Kidney (tissue), 14 donors: ENCODE measurements around the gene CERS1. TPM values are rescaled to one million over a fixed set of nuclear protein-coding genes. Genes with fewer than 3 reads are reported as not detected.

ENCODE experiments used
- DNase-seq, 5 donors: peaks; one replicate each; pipeline ENCODE4 v3.0.0-alpha.2; 2013 to 2020
- FAIRE-seq: peaks from 2 replicates; lab custom pipeline; 2012; peaks lifted over from hg19 to GRCh38; lab: Jason Lieb, UNC
- H3K27ac ChIP-seq, 2 donors: one replicate each; pipeline ENCODE4 v1.7.0; 2013; ENCODE audit warnings: low read depth in 2 of 2, low read length in 2 of 2, inconsistent platforms in 1 of 2
- H3K27me3 ChIP-seq: one replicate; pipeline ENCODE4 v1.7.1; 2013; ENCODE audit warnings: low read length, inconsistent platforms; ENCODE audit not compliant: control insufficient read depth, insufficient read depth
- H3K36me3 ChIP-seq, 3 donors: one replicate each; pipeline versions ENCODE4 v1.7.0 to v1.7.1; 2013; ENCODE audit warnings: low read length in 3 of 3, control low read depth in 1 of 3, inconsistent platforms in 1 of 3; ENCODE audit not compliant: insufficient read depth in 3 of 3, control insufficient read depth in 2 of 3
- H3K4me1 ChIP-seq, 3 donors: one replicate each; pipeline versions ENCODE4 v1.7.0 to v1.7.1; 2013; ENCODE audit warnings: low read length in 3 of 3, inconsistent platforms in 1 of 3, low read depth in 1 of 3; ENCODE audit not compliant: control insufficient read depth in 2 of 3, insufficient read depth in 2 of 3
- H3K4me3 ChIP-seq, 3 donors: one replicate each; pipeline versions ENCODE4 v1.7.0 to v1.8.1; 2013; ENCODE audit warnings: low read length in 3 of 3, control low read depth in 1 of 3, inconsistent platforms in 1 of 3
- H3K9ac ChIP-seq, 3 donors: one replicate each; pipeline versions ENCODE4 v1.7.0 to v1.7.1; 2013; ENCODE audit warnings: low read length in 3 of 3, control low read depth in 1 of 3, inconsistent platforms in 1 of 3
- H3K9me3 ChIP-seq, 3 donors: one replicate each; pipeline versions ENCODE4 v1.7.0 to v1.7.1; 2013; ENCODE audit warnings: low read length in 3 of 3, control low read depth in 1 of 3, inconsistent platforms in 1 of 3; ENCODE audit not compliant: control insufficient read depth in 2 of 3, insufficient read depth in 1 of 3
- intact Hi-C: fragments of 100-400 bp; cut with DNase I; formaldehyde crosslinking; loops from one replicate; pipeline ENCODE4 v1.11.1; 2022
- polyA plus RNA-seq: library from polyadenylated mRNA; stranded (reverse); fragments of 350-450 nt; fragmentation: Illumina TruSeq; extraction: RNeasy Lipid Tissue Mini Kit (QIAGEN cat#74804); gene quantifications from one replicate; pipeline ENCODE4 v1.2.3, GENCODE V29; 2014; ENCODE audit warnings: low read depth, low replicate concordance; ENCODE audit not compliant: insufficient read depth
- total RNA-seq: library from RNA; stranded (reverse); fragmentation: NEBNext Ultra II Directional; extraction: Animal tissue kit (Norgen Biotek cat#: 25700); gene quantifications from one replicate; pipeline ENCODE4 v1.2.1, GENCODE V29; 2021
- TF ChIP-seq, protein P1 (sequence below): IDR thresholded peaks from 3 replicates; pipeline ENCODE4 v1.5.1; 2012; ENCODE audit warnings: mild to moderate bottlenecking, moderate library complexity, borderline replicate concordance; ENCODE audit not compliant: insufficient read depth; ENCODE audit errors: extremely low read depth
- donor health status: control.
- donor health status: control.
- donor health status: control.
- donor health status: control.
- donor health status: control.
- donor health status: DM: yes; HTN: yes; CAD: no.
- donor health status: Normal renal cell carcinoma (clear cell type).

The CERS1 gene
- total and polyA plus RNA-seq, 2 donors from 2014 or later, result 0.50 TPM; not detected in 1

DNA sequence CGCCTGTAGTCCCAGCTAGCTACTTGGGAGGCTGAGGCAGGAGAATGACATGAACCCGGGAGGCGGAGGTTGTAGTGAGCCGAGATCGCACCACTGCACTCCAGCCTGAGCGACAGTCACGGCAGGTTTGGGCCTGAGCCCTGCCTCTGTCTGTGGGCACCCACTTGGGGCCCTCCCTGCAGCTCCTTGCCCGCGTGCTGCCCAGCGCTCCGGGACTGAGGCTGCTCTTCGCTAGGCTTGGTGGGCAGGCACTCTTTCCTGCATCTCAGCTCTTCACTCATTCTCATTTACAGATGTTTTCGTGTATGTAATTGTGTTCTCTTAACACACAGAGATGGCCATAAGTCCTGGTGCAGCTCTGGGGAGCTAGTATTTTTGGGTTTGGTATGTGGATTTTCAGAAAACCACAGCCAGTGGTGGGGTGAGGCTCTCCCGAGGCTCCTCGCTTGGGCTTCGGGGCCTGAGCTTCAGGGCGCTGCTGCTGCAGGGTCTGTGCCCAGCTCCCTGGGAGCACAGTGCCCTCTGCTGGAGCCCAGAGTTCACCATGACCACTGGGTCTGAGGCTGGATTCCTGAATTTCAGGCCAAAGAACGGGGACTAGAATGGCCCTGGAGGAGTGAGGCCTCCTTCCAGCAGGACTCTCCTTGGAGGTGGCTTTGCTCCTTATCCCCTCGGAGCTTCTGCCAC, 49.0 kb downstream of the CERS1 start:
- H3K9ac ChIP-seq, result peak overlapping the region in 1 of 3 donors; percentile 9
- H3K4me3 ChIP-seq, result no peak overlapping the region
- intact Hi-C loops, result loop anchor here (10.0 kb wide), 1 partner anchor 252 kb away; no protein-coding TSS in a partner anchor
- H3K4me1 ChIP-seq, result peaks cover 0 to 49% (median 37%) of the 10 kb centered on the region in 3 donors
- H3K9me3 ChIP-seq, result no peaks in the 10 kb centered on the region
- peaks cover 0 to 24% (median 8%) of the 10 kb centered on the region in 3 donors for H3K36me3 ChIP-seq
- peak overlapping the region in 1 of 2 donors; percentile 51 for H3K27ac ChIP-seq
- FAIRE-seq, result no peak
- TF ChIP-seq, protein P1, sequence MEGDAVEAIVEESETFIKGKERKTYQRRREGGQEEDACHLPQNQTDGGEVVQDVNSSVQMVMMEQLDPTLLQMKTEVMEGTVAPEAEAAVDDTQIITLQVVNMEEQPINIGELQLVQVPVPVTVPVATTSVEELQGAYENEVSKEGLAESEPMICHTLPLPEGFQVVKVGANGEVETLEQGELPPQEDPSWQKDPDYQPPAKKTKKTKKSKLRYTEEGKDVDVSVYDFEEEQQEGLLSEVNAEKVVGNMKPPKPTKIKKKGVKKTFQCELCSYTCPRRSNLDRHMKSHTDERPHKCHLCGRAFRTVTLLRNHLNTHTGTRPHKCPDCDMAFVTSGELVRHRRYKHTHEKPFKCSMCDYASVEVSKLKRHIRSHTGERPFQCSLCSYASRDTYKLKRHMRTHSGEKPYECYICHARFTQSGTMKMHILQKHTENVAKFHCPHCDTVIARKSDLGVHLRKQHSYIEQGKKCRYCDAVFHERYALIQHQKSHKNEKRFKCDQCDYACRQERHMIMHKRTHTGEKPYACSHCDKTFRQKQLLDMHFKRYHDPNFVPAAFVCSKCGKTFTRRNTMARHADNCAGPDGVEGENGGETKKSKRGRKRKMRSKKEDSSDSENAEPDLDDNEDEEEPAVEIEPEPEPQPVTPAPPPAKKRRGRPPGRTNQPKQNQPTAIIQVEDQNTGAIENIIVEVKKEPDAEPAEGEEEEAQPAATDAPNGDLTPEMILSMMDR, result peak; percentile 84
- H3K27me3 ChIP-seq, result no peaks in the 10 kb centered on the region
- DNase-seq, result peak; percentile 79 to 91 (median 84)

DNA sequence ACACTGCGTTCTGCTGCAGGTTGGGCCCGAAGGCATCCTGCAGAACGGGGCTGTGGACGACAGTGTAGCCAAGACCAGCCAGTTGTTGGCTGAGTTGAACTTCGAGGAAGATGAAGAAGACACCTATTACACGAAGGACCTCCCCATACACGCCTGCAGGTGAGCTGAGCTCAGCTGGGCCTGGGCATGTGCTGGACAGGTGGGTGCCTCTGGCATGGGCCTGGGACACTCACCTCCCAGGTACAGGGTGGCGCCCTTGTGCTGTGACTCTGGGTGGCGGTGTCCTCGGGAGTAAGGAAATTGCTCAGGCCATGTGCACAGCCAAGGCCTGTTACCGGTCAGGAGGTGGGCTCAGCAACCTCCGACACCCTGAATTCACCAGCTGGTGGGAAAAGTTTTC, 50.0 kb downstream of the CERS1 start:
- Histone ChIP-seq H3K4me3 (no peak overlapping the region), H3K27ac (no peak overlapping the region), H3K9me3 (no peaks in the 10 kb centered on the region), H3K27me3 (no peaks in the 10 kb centered on the region), H3K36me3 (peaks cover 0 to 14% (median 3%) of the 10 kb centered on the region in 3 donors), H3K4me1 (peaks cover 0 to 58% (median 41%) of the 10 kb centered on the region in 3 donors), H3K9ac (no peak overlapping the region)
- FAIRE-seq (no peak), DNase-seq (peak in 1 of 5 donors; percentile 59)
- intact Hi-C loops, result loop anchor here (10.0 kb wide), 1 partner anchor 251 kb away; no protein-coding TSS in a partner anchor
- TF ChIP-seq, protein P1, result no peak

DNA sequence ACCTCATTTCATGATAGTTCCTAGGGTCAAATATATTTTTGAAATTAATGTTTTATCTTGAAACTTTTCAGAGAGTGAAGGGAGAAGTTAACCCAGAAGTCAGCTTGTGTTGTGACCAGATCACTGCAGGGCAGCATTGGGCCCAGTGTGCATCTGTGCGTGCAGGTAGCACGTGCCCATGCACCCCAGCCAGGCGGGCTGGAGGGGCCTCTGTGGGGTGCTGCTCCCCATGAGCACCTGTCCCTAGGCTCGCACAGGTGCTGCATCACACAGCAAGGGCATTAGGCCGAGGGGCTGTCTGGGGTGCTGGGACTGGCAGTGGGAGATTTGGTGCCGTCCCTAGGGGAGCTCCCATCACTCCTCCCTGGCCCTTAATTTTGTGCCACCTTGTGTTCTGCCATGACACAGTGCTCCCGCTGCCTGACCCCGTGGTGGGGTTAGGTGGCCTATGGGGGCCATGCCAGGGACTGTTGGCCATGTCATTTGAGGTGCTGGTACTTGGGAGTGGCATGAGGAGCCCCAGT, 51.1 kb downstream of the CERS1 start:
- Histone ChIP-seq H3K4me1 (peaks cover 0 to 62% (median 43%) of the 10 kb centered on the region in 3 donors), H3K27ac (no peak overlapping the region), H3K9me3 (no peaks in the 10 kb centered on the region), H3K4me3 (no peak overlapping the region), H3K9ac (no peak overlapping the region), H3K36me3 (peaks cover 0 to 5% (median 3%) of the 10 kb centered on the region in 3 donors), H3K27me3 (no peaks in the 10 kb centered on the region)
- TF ChIP-seq, protein P1, result no peak
- intact Hi-C loops, result loop anchor here (10.0 kb wide), 1 partner anchor 250 kb away; no protein-coding TSS in a partner anchor
- peak in 1 of 5 donors; percentile 28 for DNase-seq
- no peak for FAIRE-seq
